SK-MEL-5 (cell line): ENCODE data around the gene CDC42EP2. TPM values are rescaled to one million over a fixed set of nuclear protein-coding genes. Genes with fewer than 3 reads are reported as not detected.

Source experiments
- total RNA-seq: library from RNA; depleted of rRNA; stranded (reverse); fragments of >200 nt; shearing (Covaris generic); gene quantifications from 2 replicates; pipeline ENCODE4 v1.2.3, GENCODE V29; 2014; rRNA removed

Gene CDC42EP2
- total RNA-seq, 1 experiment from 2014 or later: 0.42 TPM

Other genes starting within 250 kb of the CDC42EP2 start
- 18.8 and 21.7 TPM in 2 replicates for gene CDCA5, start 230.8 kb upstream of the CDC42EP2 start, total RNA-seq
- 22.2 and 23.8 TPM in 2 replicates for gene ZFPL1, start 230.6 kb upstream of the CDC42EP2 start, total RNA-seq
- gene VPS51, start 218.7 kb upstream of the CDC42EP2 start, total RNA-seq: 86.9 and 92.9 TPM in 2 replicates
- 3.4 and 5.3 TPM in 2 replicates for gene TM7SF2, start 203.0 kb upstream of the CDC42EP2 start, total RNA-seq
- 7.5 and 8.1 TPM in 2 replicates for gene ZNHIT2, start 197.2 kb upstream of the CDC42EP2 start, total RNA-seq
- gene FAU, start 192.7 kb upstream of the CDC42EP2 start, total RNA-seq: 196 and 229 TPM in 2 replicates
- 52.2 and 53.9 TPM in 2 replicates for gene MRPL49, start 192.5 kb upstream of the CDC42EP2 start, total RNA-seq
- gene SYVN1, start 180.3 kb upstream of the CDC42EP2 start, total RNA-seq: 8.9 and 12.2 TPM in 2 replicates
- not detected in 2 replicates for gene SPDYC, start 144.6 kb upstream of the CDC42EP2 start, total RNA-seq
- gene CAPN1, start 132.9 kb upstream of the CDC42EP2 start, total RNA-seq: 40.5 and 54.5 TPM in 2 replicates
- 5.1 and 19.5 TPM in 2 replicates for gene POLA2, start 52.9 kb upstream of the CDC42EP2 start, total RNA-seq
- 21.6 and 22.9 TPM in 2 replicates for gene DPF2, start 19.0 kb downstream of the CDC42EP2 start, total RNA-seq
- gene TIGD3, start 39.9 kb downstream of the CDC42EP2 start, total RNA-seq: 0.88 and 1.0 TPM in 2 replicates
- gene SLC25A45, start 67.8 kb downstream of the CDC42EP2 start, total RNA-seq: 3.4 and 4.6 TPM in 2 replicates
- gene FRMD8, start 71.8 kb downstream of the CDC42EP2 start, total RNA-seq: 36.4 and 37.5 TPM in 2 replicates
- gene NEAT1, start 107.9 kb downstream of the CDC42EP2 start, total RNA-seq: 13.3 and 17.2 TPM in 2 replicates
- 1,469 and 1,846 TPM in 2 replicates for gene MALAT1, start 184.2 kb downstream of the CDC42EP2 start, total RNA-seq
- 57.8 and 64.9 TPM in 2 replicates for gene SCYL1, start 210.2 kb downstream of the CDC42EP2 start, total RNA-seq
- 1.8 and 2.0 TPM in 2 replicates for gene LTBP3, start 243.5 kb downstream of the CDC42EP2 start, total RNA-seq